Measurements from ENCODE around the gene RBFOX1.

- no peak for TF ChIP-seq POLR2AphosphoS5 (IDR thresholded peaks at IDR 0.05; ENCODE audit: borderline replicate concordance, low read depth, low read length)
- no peak for TF ChIP-seq EZH2 (IDR thresholded peaks at IDR 0.05)
- no peak for TF ChIP-seq FOXP2 (optimal IDR thresholded peaks at IDR 0.05; ENCODE audit: control extremely low read depth, extremely low read length, insufficient read depth)
Measured at GRCh38 chr16:7550096-7550495, 217.5 kb downstream of the RBFOX1 start.
